Osteoblast (primary cell): ENCODE data around the gene NTNG2. TPM values are rescaled to one million over a fixed set of nuclear protein-coding genes. Genes with fewer than 3 reads are reported as not detected.

ENCODE experiments used
- DNase-seq: peaks from one replicate; pipeline ENCODE4 v3.0.0; 2011; ENCODE audit warnings: low spot score, mixed read lengths; ENCODE audit not compliant: insufficient read length; ENCODE audit errors: missing footprints
- H2AFZ ChIP-seq: 2 replicates; pipeline ENCODE4 v1.6.0; 2011; ENCODE audit warnings: mild to moderate bottlenecking, low read length
- H3K27ac ChIP-seq: 2 replicates; pipeline ENCODE4 v1.5.1; 2011; ENCODE audit warnings: mild to moderate bottlenecking, low read depth, low read length, moderate library complexity
- H3K27me3 ChIP-seq: 2 replicates; pipeline ENCODE4 v1.6.0; 2012; ENCODE audit warnings: mild to moderate bottlenecking, control low read depth, inconsistent platforms, low read length, moderate library complexity; ENCODE audit not compliant: insufficient read depth
- H3K36me3 ChIP-seq: 2 replicates; pipeline ENCODE4 v1.5.1; 2011; ENCODE audit warnings: mild to moderate bottlenecking, low read length, control low read depth, moderate library complexity; ENCODE audit not compliant: insufficient read depth
- H3K4me1 ChIP-seq: 2 replicates; pipeline ENCODE4 v1.5.1; 2011; ENCODE audit warnings: mild to moderate bottlenecking, low read length, control low read depth, moderate library complexity; ENCODE audit not compliant: insufficient read depth
- H3K4me2 ChIP-seq: 2 replicates; pipeline ENCODE4 v1.6.0; 2011; ENCODE audit warnings: mild to moderate bottlenecking, low read length; ENCODE audit not compliant: insufficient read depth
- H3K4me3 ChIP-seq: fragments of 200-600 bp; sonication (generic); 3 replicates; pipeline ENCODE4 v1.5.1; 2012; ENCODE audit warnings: mild to moderate bottlenecking, low read length, inconsistent platforms; ENCODE audit not compliant: insufficient read depth
- H3K79me2 ChIP-seq: 2 replicates; pipeline ENCODE4 v1.6.0; 2012; ENCODE audit warnings: mild to moderate bottlenecking, low read length, control low read depth, inconsistent platforms; ENCODE audit not compliant: insufficient read depth
- H3K9me3 ChIP-seq: 2 replicates; pipeline ENCODE4 v1.5.1; 2011; ENCODE audit warnings: low read depth, low read length, control low read depth
- H4K20me1 ChIP-seq: 2 replicates; pipeline ENCODE4 v1.6.0; 2012; ENCODE audit warnings: mild to moderate bottlenecking, low read length, control low read depth; ENCODE audit not compliant: insufficient read depth
- CTCF ChIP-seq: IDR thresholded peaks from 2 replicates; pipeline ENCODE4 v1.5.1; 2011; ENCODE audit warnings: mild to moderate bottlenecking, low read depth, low read length, moderate library complexity; ENCODE audit errors: extremely low read depth
- total RNA-seq: library from RNA; depleted of rRNA; stranded (reverse); fragments of >200 nt; gene quantifications from 2 replicates; pipeline ENCODE4 v1.2.3, GENCODE V29; 2012

Gene NTNG2
- total RNA-seq, 1 donor: 9.4 TPM

DNA sequence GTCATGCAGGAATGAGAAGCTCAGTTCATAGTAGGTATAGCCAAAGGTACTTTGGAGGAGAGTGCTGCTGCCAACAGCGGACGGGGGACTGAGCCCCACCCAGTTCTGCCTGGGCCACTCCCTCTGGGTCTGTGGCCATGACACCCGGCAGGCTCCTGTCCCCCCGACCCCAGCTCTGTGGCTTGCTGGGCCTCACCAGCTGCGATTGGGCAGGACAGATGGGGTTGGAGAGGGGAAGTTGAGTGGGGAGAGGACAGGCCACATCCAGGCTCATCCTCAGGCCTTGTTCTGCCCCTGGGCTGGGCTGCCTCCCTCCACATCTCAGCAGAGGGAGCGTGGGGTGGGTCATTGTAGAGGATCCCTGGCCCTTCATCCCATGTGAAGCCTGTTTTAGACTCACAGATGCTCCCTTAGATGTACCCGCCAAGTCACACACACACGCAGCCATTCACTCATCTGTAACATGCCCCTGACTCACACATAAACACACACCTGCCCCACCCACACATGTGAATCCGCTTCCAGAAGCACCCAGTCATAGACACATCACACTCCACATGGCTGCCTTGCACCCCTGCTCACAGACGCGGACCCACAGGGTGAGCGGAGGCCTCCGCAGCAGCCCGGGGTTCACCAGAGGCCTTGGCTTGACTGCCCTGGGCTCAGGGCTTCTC lies 48.8 kb downstream of the NTNG2 start:
- H3K4me3 ChIP-seq: no peak overlapping the region
- TF ChIP-seq CTCF: no peak
- no peak overlapping the region for H3K27ac ChIP-seq
- H3K4me2 ChIP-seq: no peak overlapping the region
- H3K27me3 ChIP-seq: peaks cover 11% of the 10 kb centered on the region
- H3K9me3 ChIP-seq: no peaks in the 10 kb centered on the region
- H3K4me1 ChIP-seq: peaks cover 11% of the 10 kb centered on the region
- DNase-seq: peak; percentile 83
- H3K79me2 ChIP-seq: no peaks in the 10 kb centered on the region
- no peaks in the 10 kb centered on the region for H3K36me3 ChIP-seq
- H2AFZ ChIP-seq: no peak overlapping the region
- peaks cover 2% of the 10 kb centered on the region for H4K20me1 ChIP-seq

DNA sequence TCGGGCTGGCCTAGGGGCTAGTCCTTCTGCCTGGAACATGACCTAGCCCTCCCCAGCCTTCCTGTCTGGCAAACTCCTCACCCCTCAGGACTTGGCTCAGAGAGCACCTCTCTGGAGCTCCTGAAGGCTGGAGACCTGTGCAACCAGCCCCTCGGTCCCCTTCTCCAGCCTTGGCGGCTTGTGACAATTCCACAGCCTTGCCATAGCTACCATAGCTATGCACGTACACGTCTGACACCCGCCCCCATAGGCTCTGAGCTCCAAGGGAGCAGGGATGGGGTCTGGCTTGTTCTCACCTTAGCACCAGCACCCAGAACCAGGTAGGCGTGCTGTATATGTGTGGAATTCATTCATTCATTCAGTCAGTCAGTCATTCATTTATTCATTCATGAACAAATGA lies 49.7 kb downstream of the NTNG2 start:
- no peak for TF ChIP-seq CTCF
- H3K27me3 ChIP-seq: peaks cover 11% of the 10 kb centered on the region
- no peaks in the 10 kb centered on the region for H3K36me3 ChIP-seq
- H3K4me2 ChIP-seq: no peak overlapping the region
- H3K4me1 ChIP-seq: peaks cover 11% of the 10 kb centered on the region
- no peak overlapping the region for H3K4me3 ChIP-seq
- no peak overlapping the region for H3K27ac ChIP-seq
- no peak overlapping the region for H2AFZ ChIP-seq
- H3K79me2 ChIP-seq: no peaks in the 10 kb centered on the region
- no peaks in the 10 kb centered on the region for H3K9me3 ChIP-seq
- DNase-seq: no peak
- H4K20me1 ChIP-seq: peaks cover 2% of the 10 kb centered on the region

DNA sequence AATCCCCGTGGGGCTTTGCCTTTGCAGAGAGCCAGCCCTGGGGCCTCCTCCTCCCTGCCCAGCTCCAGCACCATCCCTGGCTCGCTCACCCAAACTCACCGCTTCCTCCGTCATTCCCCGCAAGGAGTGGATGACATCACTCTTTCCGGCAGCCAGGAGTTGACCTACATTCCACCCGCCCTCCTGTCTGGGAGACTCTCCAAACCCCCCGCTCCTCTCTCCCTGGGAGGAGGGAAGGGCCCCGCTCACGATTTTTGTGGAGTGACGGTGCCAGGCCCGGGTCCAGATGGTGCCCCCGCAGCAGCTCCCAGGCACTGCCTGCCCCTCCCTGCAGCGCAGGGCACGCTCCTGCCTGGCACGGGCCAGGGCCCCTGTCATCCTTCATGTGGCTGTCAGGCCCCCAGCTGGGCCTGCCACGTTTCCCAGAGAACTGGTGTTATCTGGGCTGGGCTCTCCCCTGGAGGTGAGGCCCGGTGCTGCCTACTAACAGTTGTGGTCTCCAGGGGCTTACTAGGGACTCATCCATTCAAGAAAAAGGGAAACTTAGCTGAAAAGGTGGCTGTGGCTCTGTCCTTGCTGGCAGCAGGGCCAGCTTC lies 52.3 kb downstream of the NTNG2 start:
- Histone ChIP-seq H3K4me2 (peak overlapping the region; percentile 18), H3K36me3 (no peaks in the 10 kb centered on the region), H4K20me1 (peaks cover 2% of the 10 kb centered on the region), H3K4me1 (peaks cover 11% of the 10 kb centered on the region), H2AFZ (no peak overlapping the region), H3K4me3 (no peak overlapping the region), H3K27me3 (peaks cover 17% of the 10 kb centered on the region), H3K9me3 (no peaks in the 10 kb centered on the region), H3K79me2 (no peaks in the 10 kb centered on the region), H3K27ac (peak overlapping the region; percentile 58)
- TF ChIP-seq CTCF: no peak
- DNase-seq: peak; percentile 99

GRCh38 chr9:132216861-132217619 lies 55.2 kb downstream of the NTNG2 start:
- no peak overlapping the region for H3K4me2 ChIP-seq
- no peak for TF ChIP-seq CTCF
- peaks cover 37% of the 10 kb centered on the region for H3K27me3 ChIP-seq
- H3K79me2 ChIP-seq: no peaks in the 10 kb centered on the region
- peaks cover 2% of the 10 kb centered on the region for H4K20me1 ChIP-seq
- no peaks in the 10 kb centered on the region for H3K36me3 ChIP-seq
- no peak overlapping the region for H3K4me3 ChIP-seq
- no peak for DNase-seq
- H2AFZ ChIP-seq: no peak overlapping the region
- H3K4me1 ChIP-seq: peaks cover 11% of the 10 kb centered on the region
- H3K9me3 ChIP-seq: no peaks in the 10 kb centered on the region
- no peak overlapping the region for H3K27ac ChIP-seq
